HepG2 (cell line): ENCODE data around the gene CALML6. TPM values are rescaled to one million over a fixed set of nuclear protein-coding genes. Genes with fewer than 3 reads are reported as not detected.

Source experiments
- ASH2L ChIP-seq: fragments of 300-600, 200-600 bp; sonication (generic); IDR thresholded peaks from 2 replicates; pipeline ENCODE4 v1.7.0; 2017; ENCODE audit warnings: low read depth, mild to moderate bottlenecking, moderate library complexity, mixed read lengths, low read length; ENCODE audit not compliant: insufficient read length
- FOSL2 ChIP-seq: sonication (generic); formaldehyde crosslinking; IDR thresholded peaks from 2 replicates; pipeline ENCODE4 v1.4.0; 2020; ENCODE audit warnings: missing genetic modification reagents
- FOXO4 ChIP-seq: sonication (generic); formaldehyde crosslinking; conservative IDR thresholded peaks from 2 replicates; pipeline ENCODE4 v1.8.1; 2023; ENCODE audit warnings: missing genetic modification reagents
- GATAD2A ChIP-seq: IDR thresholded peaks from 2 replicates; pipeline ENCODE4 v1.6.1; 2016
- PLRG1 ChIP-seq: fragments of 450-650 bp; conservative IDR thresholded peaks from 2 replicates; pipeline ENCODE4 v1.6.1; 2016
- RAD51 ChIP-seq: fragments of 450-650 bp; IDR thresholded peaks from 2 replicates; pipeline ENCODE4 v1.6.1; 2016; ENCODE audit warnings: borderline replicate concordance
- SATB2 ChIP-seq: sonication (generic); formaldehyde crosslinking; IDR thresholded peaks from 2 replicates; pipeline ENCODE4 v1.5.0; 2020; ENCODE audit warnings: missing genetic modification reagents
- TMF1 ChIP-seq: sonication (generic); formaldehyde crosslinking; IDR thresholded peaks from 2 replicates; pipeline ENCODE4 v1.8.1; 2022; ENCODE audit warnings: low read depth, missing genetic modification reagents
- U2AF2 ChIP-seq: fragments of 200-400 bp; formaldehyde crosslinking; IDR thresholded peaks from 2 replicates; pipeline ENCODE4 v1.6.1; 2017; ENCODE audit warnings: low read depth, mild to moderate bottlenecking, low read length
- ZEB1 ChIP-seq: IDR thresholded peaks from 2 replicates; pipeline ENCODE4 v1.6.1; 2012; ENCODE audit warnings: mild to moderate bottlenecking, low read depth, inconsistent platforms; ENCODE audit not compliant: insufficient replicate concordance
- ZHX2 ChIP-seq, 2 experiments: sonication (generic) in 1 of 2; formaldehyde crosslinking in 1 of 2; IDR thresholded peaks; 2 replicates each; pipeline versions ENCODE4 v1.6.1 to v1.9.0; 2014 to 2022; ENCODE audit warnings: antibody characterized with exemption in 1 of 2, borderline replicate concordance in 1 of 2, inconsistent platforms in 1 of 2, low read depth in 1 of 2, missing genetic modification reagents in 1 of 2
- ZNF30 ChIP-seq: sonication (generic); formaldehyde crosslinking; IDR thresholded peaks from 2 replicates; pipeline ENCODE4 v1.5.0; 2020; ENCODE audit warnings: mild to moderate bottlenecking, missing genetic modification reagents
- ZNF660 ChIP-seq: sonication (generic); formaldehyde crosslinking; IDR thresholded peaks from 2 replicates; pipeline ENCODE4 v1.5.1; 2020; ENCODE audit warnings: mild to moderate bottlenecking, low read depth, missing genetic modification reagents, borderline replicate concordance
- ZNF724P ChIP-seq: sonication (generic); formaldehyde crosslinking; IDR thresholded peaks from 2 replicates; pipeline ENCODE4 v1.8.0; 2022; ENCODE audit warnings: missing genetic modification reagents, borderline replicate concordance
- polyA plus RNA-seq, 8 experiments: library from polyadenylated mRNA; depleted of rRNA in 3 of 8; stranded (reverse) in 7 of 8; unstranded in 1 of 8; fragments of >200 nt; fragmentation: Illumina TruSeq in 4 of 8; extraction: Trizol in 4 of 8; gene quantifications; 2 replicates each; pipeline versions ENCODE4 v1.2.1 to v1.2.3, GENCODE V29; 2011 to 2016; ENCODE audit warnings: low read depth in 4 of 8, missing spikeins in 1 of 8, mixed read lengths in 1 of 8; ENCODE audit not compliant: insufficient read depth in 1 of 8
- total RNA-seq, 5 experiments: library from RNA; depleted of rRNA; stranded (reverse); fragments of >200 nt; fragmentation: Illumina TruSeq; extraction: Trizol; gene quantifications; 2 replicates each; pipeline ENCODE4 v1.2.3, GENCODE V29; 2016; ENCODE audit warnings: low read depth in 1 of 5
- TF ChIP-seq, protein P1 (sequence below): sonication (generic); IDR thresholded peaks from 2 replicates; pipeline ENCODE4 v1.6.1; 2016; ENCODE audit warnings: low read depth, borderline replicate concordance
- TF ChIP-seq, protein P2 (sequence below): sonication (generic); formaldehyde crosslinking; IDR thresholded peaks from 2 replicates; pipeline ENCODE4 v1.4.0; 2020; ENCODE audit warnings: missing genetic modification reagents, borderline replicate concordance

Gene CALML6
- total and polyA plus RNA-seq, 2 of the 13 experiments (the other 11 are each of a cell fraction or from before 2014, with no cell fraction given), result 0.11 to 0.12 TPM

GRCh38 chr1:1942753-1943656 lies 27.9 kb downstream of the CALML6 start (continued):
- TF ChIP-seq ZHX2 (IDR thresholded peaks at IDR 0.05; ENCODE audit: low read depth) (peak; percentile 68; the same call in 1 of the 2 replicates), ZHX2 (CRISPR knock-in tag; IDR thresholded peaks at IDR 0.05; ENCODE audit: borderline replicate concordance) (no peak), ASH2L (no peak), GATAD2A (CRISPR knock-in tag) (peak; percentile 82), FOXO4 (CRISPR knock-in tag) (no peak), ZNF724P (peak; percentile 70), TMF1 (no peak; the same call in 1 of the 2 replicates), SATB2 (no peak; the same call in 1 of the 2 replicates), ZEB1 (peak; percentile 4), RAD51 (no peak), ZNF660 (CRISPR knock-in tag) (no peak), ZNF30 (CRISPR knock-in tag) (no peak), FOSL2 (peak; percentile 53; the same call in 1 of the 2 replicates), PLRG1 (no peak), U2AF2 (0 out of 2 replicates have a peak, but pooled peaks have one; percentile 25)
- TF ChIP-seq, protein P1, sequence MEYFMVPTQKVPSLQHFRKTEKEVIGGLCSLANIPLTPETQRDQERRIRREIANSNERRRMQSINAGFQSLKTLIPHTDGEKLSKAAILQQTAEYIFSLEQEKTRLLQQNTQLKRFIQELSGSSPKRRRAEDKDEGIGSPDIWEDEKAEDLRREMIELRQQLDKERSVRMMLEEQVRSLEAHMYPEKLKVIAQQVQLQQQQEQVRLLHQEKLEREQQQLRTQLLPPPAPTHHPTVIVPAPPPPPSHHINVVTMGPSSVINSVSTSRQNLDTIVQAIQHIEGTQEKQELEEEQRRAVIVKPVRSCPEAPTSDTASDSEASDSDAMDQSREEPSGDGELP, result peak; percentile 70; the same call in 1 of the 2 replicates
- TF ChIP-seq, protein P2, sequence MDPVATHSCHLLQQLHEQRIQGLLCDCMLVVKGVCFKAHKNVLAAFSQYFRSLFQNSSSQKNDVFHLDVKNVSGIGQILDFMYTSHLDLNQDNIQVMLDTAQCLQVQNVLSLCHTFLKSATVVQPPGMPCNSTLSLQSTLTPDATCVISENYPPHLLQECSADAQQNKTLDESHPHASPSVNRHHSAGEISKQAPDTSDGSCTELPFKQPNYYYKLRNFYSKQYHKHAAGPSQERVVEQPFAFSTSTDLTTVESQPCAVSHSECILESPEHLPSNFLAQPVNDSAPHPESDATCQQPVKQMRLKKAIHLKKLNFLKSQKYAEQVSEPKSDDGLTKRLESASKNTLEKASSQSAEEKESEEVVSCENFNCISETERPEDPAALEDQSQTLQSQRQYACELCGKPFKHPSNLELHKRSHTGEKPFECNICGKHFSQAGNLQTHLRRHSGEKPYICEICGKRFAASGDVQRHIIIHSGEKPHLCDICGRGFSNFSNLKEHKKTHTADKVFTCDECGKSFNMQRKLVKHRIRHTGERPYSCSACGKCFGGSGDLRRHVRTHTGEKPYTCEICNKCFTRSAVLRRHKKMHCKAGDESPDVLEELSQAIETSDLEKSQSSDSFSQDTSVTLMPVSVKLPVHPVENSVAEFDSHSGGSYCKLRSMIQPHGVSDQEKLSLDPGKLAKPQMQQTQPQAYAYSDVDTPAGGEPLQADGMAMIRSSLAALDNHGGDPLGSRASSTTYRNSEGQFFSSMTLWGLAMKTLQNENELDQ (CRISPR knock-in tag), result no peak
